DOHH2 (cell line): ENCODE measurements around the gene TET2.

ENCODE experiments used
- H3F3A ChIP-seq: fragments of 200-600 bp; sonication (generic), shearing (Covaris generic); 2 replicates; pipeline ENCODE4 v1.6.0; 2016; ENCODE audit warnings: antibody characterized with exemption, mild to moderate bottlenecking; ENCODE audit not compliant: control insufficient read depth, insufficient read depth
- H3K27ac ChIP-seq: fragments of 200-600 bp; sonication (generic); 2 replicates; pipeline ENCODE4 v1.5.1; 2014; ENCODE audit warnings: low read depth, mild to moderate bottlenecking, low read length, moderate library complexity
- H3K27me3 ChIP-seq: fragments of 200-600 bp; sonication (generic); 2 replicates; pipeline ENCODE4 v1.6.1; 2014; ENCODE audit warnings: mild to moderate bottlenecking, low read length, mixed read lengths; ENCODE audit not compliant: control insufficient read depth
- H3K36me3 ChIP-seq: fragments of 200-600 bp; sonication (generic); 2 replicates; pipeline ENCODE4 v1.6.1; 2014; ENCODE audit warnings: mild to moderate bottlenecking, low read length, moderate library complexity, mixed read lengths; ENCODE audit not compliant: control insufficient read depth
- H3K4me1 ChIP-seq: fragments of 200-600 bp; sonication (generic); 2 replicates; pipeline ENCODE4 v1.6.1; 2014; ENCODE audit warnings: mild to moderate bottlenecking, low read length, mixed read lengths; ENCODE audit not compliant: control insufficient read depth
- H3K4me2 ChIP-seq: fragments of 200-600 bp; sonication (generic); 2 replicates; pipeline ENCODE4 v1.6.0; 2014; ENCODE audit warnings: mild to moderate bottlenecking, low read length, moderate library complexity
- H3K4me3 ChIP-seq: fragments of 200-600 bp; sonication (generic); 2 replicates; pipeline ENCODE4 v1.5.1; 2014; ENCODE audit warnings: mild to moderate bottlenecking, low read length, mixed read lengths
- H3K79me2 ChIP-seq: fragments of 200-600 bp; sonication (generic); 2 replicates; pipeline ENCODE4 v1.6.1; 2014; ENCODE audit warnings: mild to moderate bottlenecking, low read length, mixed read lengths; ENCODE audit not compliant: control insufficient read depth
- H3K9me2 ChIP-seq: fragments of 200-600 bp; sonication (generic); replicated peaks from 2 replicates; pipeline ENCODE4 v1.6.1; 2014; ENCODE audit warnings: mild to moderate bottlenecking, low read length, mixed read lengths; ENCODE audit not compliant: control insufficient read depth
- H3K9me3 ChIP-seq: fragments of 200-600 bp; sonication (generic); 2 replicates; pipeline ENCODE4 v1.6.1; 2014; ENCODE audit warnings: antibody characterized with exemption, low read length, mixed read lengths; ENCODE audit not compliant: control insufficient read depth, insufficient read depth
- H4K20me1 ChIP-seq: fragments of 200-600 bp; sonication (generic); 2 replicates; pipeline ENCODE4 v1.6.0; 2014; ENCODE audit warnings: low read depth, mild to moderate bottlenecking, antibody characterized with exemption, low read length, moderate library complexity; ENCODE audit not compliant: control insufficient read depth, insufficient read depth
- CTCF ChIP-seq: fragments of 200-600 bp; sonication (generic); IDR thresholded peaks from one replicate; pipeline ENCODE4 v1.5.1; 2014; ENCODE audit warnings: antibody characterized with exemption, mild to moderate bottlenecking, low read depth, low read length; ENCODE audit not compliant: poor library complexity, severe bottlenecking
- EZH2phosphoT487 ChIP-seq: fragments of 200-600 bp; sonication (generic); IDR thresholded peaks from 2 replicates; pipeline ENCODE4 v1.6.1; 2017; ENCODE audit warnings: borderline replicate concordance, mild to moderate bottlenecking, antibody characterized with exemption, low read length, moderate library complexity, mixed read lengths

TET2 gene

DNA sequence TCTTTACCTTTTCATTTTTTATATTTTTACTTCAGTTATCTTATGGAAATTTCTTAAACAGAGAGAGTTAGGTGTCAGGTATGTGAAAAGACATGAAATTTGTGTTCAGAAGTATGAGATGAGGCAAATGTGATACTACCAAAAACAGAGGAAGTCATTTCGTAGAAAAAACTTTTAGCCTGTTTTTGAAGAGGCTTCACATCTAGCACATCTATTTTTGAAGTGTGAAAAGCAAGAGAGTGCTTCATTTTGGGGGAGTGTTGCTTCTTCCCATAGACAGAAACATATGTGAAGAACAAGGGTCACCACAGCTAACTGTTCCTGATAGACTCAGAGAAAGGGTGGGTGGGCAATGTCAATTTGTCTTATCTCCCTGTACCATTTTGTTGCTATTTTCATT is 125.3 kb downstream of the TET2 start:
- Histone ChIP-seq H4K20me1 (no peaks in the 10 kb centered on the region), H3K9me2 (no peaks in the 10 kb centered on the region), H3K4me2 (no peak overlapping the region), H3K27ac (no peak overlapping the region), H3K79me2 (no peaks in the 10 kb centered on the region), H3K4me1 (no peaks in the 10 kb centered on the region), H3K4me3 (no peak overlapping the region), H3K27me3 (no peaks in the 10 kb centered on the region), H3F3A (no peaks in the 10 kb centered on the region), H3K9me3 (no peaks in the 10 kb centered on the region), H3K36me3 (peaks cover 13% of the 10 kb centered on the region)
- TF ChIP-seq EZH2phosphoT487 (no peak), CTCF (no peak)

GRCh38 chr4:105273230-105273629 is 126.6 kb downstream of the TET2 start:
- Histone ChIP-seq H3K79me2 (no peaks in the 10 kb centered on the region), H3K27ac (no peak overlapping the region), H3K4me3 (no peak overlapping the region), H3K27me3 (no peaks in the 10 kb centered on the region), H3K4me1 (no peaks in the 10 kb centered on the region), H3K9me3 (no peaks in the 10 kb centered on the region), H3K9me2 (no peaks in the 10 kb centered on the region), H3F3A (no peaks in the 10 kb centered on the region), H4K20me1 (no peaks in the 10 kb centered on the region), H3K36me3 (peaks cover 13% of the 10 kb centered on the region), H3K4me2 (no peak overlapping the region)
- TF ChIP-seq CTCF = no peak
- no peak for TF ChIP-seq EZH2phosphoT487

DNA sequence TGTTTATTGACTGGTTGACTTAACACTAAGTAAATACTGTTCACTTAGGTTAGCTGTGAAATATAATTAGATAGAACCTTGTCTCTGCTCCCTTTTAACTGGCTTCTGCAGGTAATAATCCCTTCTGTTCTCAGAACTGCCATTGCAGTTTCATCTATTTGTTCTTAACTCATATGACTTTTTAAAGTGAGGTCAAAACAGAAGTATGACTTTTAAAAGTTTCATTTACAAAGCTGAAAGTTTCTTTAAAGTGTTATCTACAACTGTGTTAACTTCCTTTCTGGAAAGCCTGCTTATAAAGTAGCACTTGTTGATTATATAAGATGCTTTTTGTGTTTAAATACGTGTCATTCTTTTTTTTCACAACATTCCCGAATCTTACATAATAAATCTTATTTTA is 127.4 kb downstream of the TET2 start:
- Histone ChIP-seq H3K9me3 (no peaks in the 10 kb centered on the region), H3F3A (no peaks in the 10 kb centered on the region), H3K4me1 (no peaks in the 10 kb centered on the region), H3K4me2 (no peak overlapping the region), H3K9me2 (no peaks in the 10 kb centered on the region), H3K36me3 (peaks cover 13% of the 10 kb centered on the region), H3K4me3 (no peak overlapping the region), H3K27ac (no peak overlapping the region), H3K79me2 (no peaks in the 10 kb centered on the region), H4K20me1 (no peaks in the 10 kb centered on the region), H3K27me3 (no peaks in the 10 kb centered on the region)
- no peak for TF ChIP-seq EZH2phosphoT487
- no peak for TF ChIP-seq CTCF

GRCh38 chr4:105274504-105274903 is 127.8 kb downstream of the TET2 start:
- no peak overlapping the region for H3K4me3 ChIP-seq
- H3F3A ChIP-seq = no peaks in the 10 kb centered on the region
- H3K9me3 ChIP-seq = no peaks in the 10 kb centered on the region
- H3K27ac ChIP-seq = no peak overlapping the region
- no peaks in the 10 kb centered on the region for H3K4me1 ChIP-seq
- H4K20me1 ChIP-seq = no peaks in the 10 kb centered on the region
- no peak for TF ChIP-seq EZH2phosphoT487
- TF ChIP-seq CTCF = no peak
- H3K36me3 ChIP-seq = peaks cover 13% of the 10 kb centered on the region
- no peaks in the 10 kb centered on the region for H3K27me3 ChIP-seq
- H3K9me2 ChIP-seq = no peaks in the 10 kb centered on the region
- H3K4me2 ChIP-seq = no peak overlapping the region
- H3K79me2 ChIP-seq = no peaks in the 10 kb centered on the region
